HG02943 (cell line): Measurements from ENCODE around the gene METTL3.

ENCODE experiments used
- ATAC-seq: cut with Tn5 transposase; IDR thresholded peaks from one replicate; pipeline ENCODE4 v1.9.1; 2021; ENCODE audit warnings: mild to moderate bottlenecking, low read depth, moderate library complexity; ENCODE audit not compliant: unreplicated experiment

The METTL3 gene

GRCh38 chr14:21486640-21487087 is 24.5 kb downstream of the METTL3 start:
- no peak for ATAC-seq

- peak; percentile 99 for ATAC-seq
These were observed 34.0 kb downstream of the METTL3 start, which contains the start of the genes RAB2B and TOX4 for GRCh38 chr14:21476925-21477681. Gene RAB2B, minus strand, starts transcription at chr14:21476959. Its CDS starts 87 bp downstream, at chr14:21476872. Gene TOX4, plus strand, starts transcription at chr14:21477195. Its CDS starts 84 bp downstream, at chr14:21477279.

GRCh38 chr14:21476523-21476924 is 34.6 kb downstream of the METTL3 start:
- ATAC-seq, result peak; percentile 36

GRCh38 chr14:21475767-21476522 is 35.2 kb downstream of the METTL3 start:
- ATAC-seq, result no peak

GRCh38 chr14:21467616-21468015 is 43.5 kb downstream of the METTL3 start:
- ATAC-seq, result no peak

GRCh38 chr14:21455912-21456667 is 55.0 kb downstream of the METTL3 start, which contains the start of gene CHD8:
Gene CHD8, minus strand, starts transcription at chr14:21456123. Its CDS starts 24,480 bp downstream, at chr14:21431643.
- peak; percentile 97 for ATAC-seq

GRCh38 chr14:21455592-21455911 is 55.6 kb downstream of the METTL3 start:
- ATAC-seq, result no peak

GRCh38 chr14:21454843-21455544 is 56.1 kb downstream of the METTL3 start:
- no peak for ATAC-seq

- ATAC-seq, result no peak
These were observed 61.3 kb downstream of the METTL3 start for GRCh38 chr14:21449899-21450216.
